PC-3 (cell line): ENCODE results near the gene ZDHHC18. TPM values are rescaled to one million over a fixed set of nuclear protein-coding genes. Genes with fewer than 3 reads are reported as not detected.

Experiments used
- ATAC-seq: fragments of 200-7000 bp; cut with Tn5 transposase; 2 replicates; pipeline ENCODE4 v1.9.1; 2020; ENCODE audit warnings: mild to moderate bottlenecking, moderate library complexity
- BruUV-seq: library from RNA; stranded (reverse); fragments of 400-500 nt; replicated peaks from 2 replicates; lab custom pipeline; 2021; lab: Mats Ljungman, UMichigan
- CTCF ChIA-PET: fragments of 300-600 bp; sonication (Branson Sonifier 250); formaldehyde crosslinking; loops from one replicate; lab custom pipeline; 2022; ENCODE audit warnings: antibody characterized with exemption; lab: Charles Lee
- POLR2A ChIA-PET: fragments of 300-600 bp; sonication (Branson Sonifier 250); formaldehyde crosslinking; loops from one replicate; lab custom pipeline; 2022; ENCODE audit warnings: antibody characterized with exemption; ENCODE audit not compliant: unreplicated experiment; lab: Charles Lee
- DNase-seq: peaks from one replicate; pipeline ENCODE4 v3.0.0-alpha.2; 2015
- H2AFZ ChIP-seq: fragments of 300-600 bp; sonication (generic); 2 replicates; pipeline ENCODE4 v1.6.0; 2016; ENCODE audit warnings: antibody characterized with exemption, low read length
- H3F3A ChIP-seq: fragments of 300-600 bp; sonication (generic); one replicate; pipeline ENCODE4 v1.6.0; 2017; ENCODE audit warnings: antibody characterized with exemption, low read length, control low read depth, mild to moderate bottlenecking; ENCODE audit not compliant: unreplicated experiment
- H3K27ac ChIP-seq: fragments of 300-600 bp; sonication (generic); 2 replicates; pipeline ENCODE4 v1.5.1; 2016; ENCODE audit warnings: mild to moderate bottlenecking, low read length
- H3K27me3 ChIP-seq: fragments of 300-600 bp; sonication (generic); 2 replicates; pipeline ENCODE4 v1.6.1; 2016; ENCODE audit warnings: low read length, mixed read lengths
- H3K36me3 ChIP-seq: fragments of 300-600 bp; sonication (generic); 2 replicates; pipeline ENCODE4 v1.6.1; 2016; ENCODE audit warnings: low read depth, mixed run types, low read length, mixed read lengths
- H3K4me1 ChIP-seq: fragments of 300-600 bp; sonication (generic); 2 replicates; pipeline ENCODE4 v1.5.1; 2016; ENCODE audit warnings: low read length; ENCODE audit not compliant: insufficient read depth
- H3K4me2 ChIP-seq: fragments of 300-600 bp; sonication (generic); 2 replicates; pipeline ENCODE4 v1.6.0; 2016; ENCODE audit warnings: low read length
- H3K4me3 ChIP-seq: fragments of 300-600 bp; sonication (generic); 2 replicates; pipeline ENCODE4 v1.5.1; 2016; ENCODE audit warnings: mild to moderate bottlenecking, low read length, mixed read lengths
- H3K79me2 ChIP-seq: fragments of 300-600 bp; sonication (generic); 2 replicates; pipeline ENCODE4 v1.6.1; 2017; ENCODE audit warnings: low read length, mixed read lengths
- H3K9ac ChIP-seq: fragments of 300-600 bp; sonication (generic); 2 replicates; pipeline ENCODE4 v1.6.0; 2016; ENCODE audit warnings: mild to moderate bottlenecking, low read length
- H3K9me2 ChIP-seq: fragments of 300-600 bp; sonication (generic); replicated peaks from 2 replicates; pipeline ENCODE4 v1.6.1; 2016; ENCODE audit warnings: mixed run types, low read length, mixed read lengths
- H3K9me3 ChIP-seq: fragments of 300-600 bp; sonication (generic); 2 replicates; pipeline ENCODE4 v1.6.1; 2016; ENCODE audit warnings: low read length, mixed read lengths
- H4K20me1 ChIP-seq: fragments of 300-600 bp; sonication (generic); 2 replicates; pipeline ENCODE4 v1.6.1; 2016; ENCODE audit warnings: low read length, mixed read lengths
- CTCF ChIP-seq: fragments of 300-600 bp; sonication (generic); conservative IDR thresholded peaks from 2 replicates; pipeline ENCODE4 v1.5.1; 2017; ENCODE audit warnings: antibody characterized with exemption, low read depth, mild to moderate bottlenecking, low read length
- EZH2 ChIP-seq: fragments of 300-600 bp; sonication (generic); IDR thresholded peaks from one replicate; pipeline ENCODE4 v1.6.1; 2017; ENCODE audit warnings: antibody characterized with exemption, mild to moderate bottlenecking, low read length; ENCODE audit not compliant: unreplicated experiment
- EZH2phosphoT487 ChIP-seq: fragments of 300-600 bp; sonication (generic); IDR thresholded peaks from 2 replicates; pipeline ENCODE4 v1.6.1; 2018; ENCODE audit warnings: mild to moderate bottlenecking, antibody characterized with exemption, low read length, borderline replicate concordance
- intact Hi-C: fragments of 100-400 bp; cut with micrococcal nuclease; formaldehyde crosslinking; loops from 2 replicates; pipeline ENCODE4 v1.9.0; 2023
- total RNA-seq: library from RNA; depleted of rRNA; stranded (reverse); fragments of >200 nt; gene quantifications from 2 replicates; pipeline ENCODE4 v1.2.3, GENCODE V29; 2014

ZDHHC18 gene
- total RNA-seq, 1 experiment from 2014 or later: 18.1 TPM

- H3K4me3 ChIP-seq: no peak overlapping the region
- CTCF ChIA-PET: no interaction called here
- TF ChIP-seq CTCF: no peak
- H3K9me3 ChIP-seq: no peaks in the 10 kb centered on the region
- no peak overlapping the region for H3K27ac ChIP-seq
- H3K36me3 ChIP-seq: peaks cover 36% of the 10 kb centered on the region
- DNase-seq (peak; percentile 54), ATAC-seq (peak; percentile 17; the same call in 1 of the 2 replicates)
- H3K9me2 ChIP-seq: no peaks in the 10 kb centered on the region
- peaks cover 4% of the 10 kb centered on the region for H3F3A ChIP-seq
- H3K27me3 ChIP-seq: no peaks in the 10 kb centered on the region
- intact Hi-C loops: no loop called here
- H3K79me2 ChIP-seq: peaks cover 8% of the 10 kb centered on the region; the same call in 1 of the 2 replicates
- H3K4me2 ChIP-seq: no peak overlapping the region
- POLR2A ChIA-PET: interaction anchor here (0.5 to 0.7 kb wide), 3 partner anchors 63 to 107 kb away, joined by 3 to 10 read pairs (median 3); no protein-coding TSS in a partner anchor
- no peak overlapping the region for H2AFZ ChIP-seq
- no TSS peak for BruUV-seq
- H4K20me1 ChIP-seq: no peaks in the 10 kb centered on the region
- no peak overlapping the region for H3K9ac ChIP-seq
- H3K4me1 ChIP-seq: peaks cover 48% of the 10 kb centered on the region
Measured at GRCh38 chr1:26784023-26784871, 42.2 kb upstream of the ZDHHC18 start.

GRCh38 chr1:26784886-26785285, 41.6 kb upstream of the ZDHHC18 start:
- no TSS peak for BruUV-seq
- peaks cover 8% of the 10 kb centered on the region; the same call in 1 of the 2 replicates for H3K79me2 ChIP-seq
- no peaks in the 10 kb centered on the region for H3K9me2 ChIP-seq
- no peak for TF ChIP-seq CTCF
- no peak for TF ChIP-seq EZH2
- TF ChIP-seq EZH2phosphoT487: no peak
- H4K20me1 ChIP-seq: no peaks in the 10 kb centered on the region
- no peak overlapping the region for H3K4me3 ChIP-seq
- peaks cover 4% of the 10 kb centered on the region for H3F3A ChIP-seq
- no peak overlapping the region for H3K4me2 ChIP-seq
- ATAC-seq (no peak), DNase-seq (no peak)
- H3K27me3 ChIP-seq: no peaks in the 10 kb centered on the region
- intact Hi-C loops: loop anchor here (5.0 kb wide), 1 partner anchor 77 kb away; the partner anchor contains the start of gene SFN
- ChIA-PET POLR2A (no interaction called here), CTCF (no interaction called here)
- H3K9me3 ChIP-seq: no peaks in the 10 kb centered on the region
- H3K9ac ChIP-seq: no peak overlapping the region
- no peak overlapping the region for H3K27ac ChIP-seq
- no peak overlapping the region for H2AFZ ChIP-seq
- H3K4me1 ChIP-seq: peaks cover 48% of the 10 kb centered on the region
- peaks cover 30% of the 10 kb centered on the region for H3K36me3 ChIP-seq
